ENCODE data around the gene ZCCHC14. TPM values are rescaled to one million over a fixed set of nuclear protein-coding genes. Genes with fewer than 3 reads are reported as not detected.

ZCCHC14 gene
- total RNA-seq, 2 donors from 2014 or later: 16.5 to 17.7 TPM

- no peaks in the 10 kb centered on the region for H3K36me3 Mint-ChIP-seq (ENCODE audit: low read depth)
- H3K4me3 Mint-ChIP-seq: no peak overlapping the region
- no peaks in the 10 kb centered on the region for H3K27me3 Mint-ChIP-seq
- peaks cover 35% of the 10 kb centered on the region for H3K4me1 Mint-ChIP-seq
- DNase-seq: no peak
- no peak for ATAC-seq
- no peak overlapping the region for H3K27ac Mint-ChIP-seq
- no peaks in the 10 kb centered on the region for H3K9me3 ChIP-seq (ENCODE audit: control insufficient read depth, low read length, poor library complexity, severe bottlenecking)
Observed at GRCh38 chr16:87460936-87461335, 31.9 kb downstream of the ZCCHC14 start.

GRCh38 chr16:87459833-87460232 lies 33.0 kb downstream of the ZCCHC14 start:
- no peaks in the 10 kb centered on the region for H3K36me3 Mint-ChIP-seq (ENCODE audit: low read depth)
- ATAC-seq: no peak
- no peak for DNase-seq
- H3K27me3 Mint-ChIP-seq: no peaks in the 10 kb centered on the region
- no peak overlapping the region for H3K4me3 Mint-ChIP-seq
- peaks cover 27% of the 10 kb centered on the region for H3K4me1 Mint-ChIP-seq
- no peaks in the 10 kb centered on the region for H3K9me3 ChIP-seq (ENCODE audit: control insufficient read depth, low read length, poor library complexity, severe bottlenecking)
- H3K27ac Mint-ChIP-seq: no peak overlapping the region

- H3K4me1 Mint-ChIP-seq: peaks cover 21% of the 10 kb centered on the region
- no peak overlapping the region for H3K27ac Mint-ChIP-seq
- ATAC-seq (no peak), DNase-seq (no peak)
- no peaks in the 10 kb centered on the region for H3K9me3 ChIP-seq (ENCODE audit: control insufficient read depth, low read length, poor library complexity, severe bottlenecking)
- H3K27me3 Mint-ChIP-seq: no peaks in the 10 kb centered on the region
- H3K4me3 Mint-ChIP-seq: no peak overlapping the region
- peaks cover 2% of the 10 kb centered on the region for H3K36me3 Mint-ChIP-seq (ENCODE audit: low read depth)
Observed at GRCh38 chr16:87459027-87459426, 33.8 kb downstream of the ZCCHC14 start.

- Mint-ChIP-seq H3K4me3 (no peak overlapping the region), H3K27ac (no peak overlapping the region)
Observed at GRCh38 chr16:87458424-87458915, 34.4 kb downstream of the ZCCHC14 start.

GRCh38 chr16:87457709-87458423 lies 35.0 kb downstream of the ZCCHC14 start:
- no peak overlapping the region for H3K27ac Mint-ChIP-seq
- H3K9me3 ChIP-seq (ENCODE audit: control insufficient read depth, low read length, poor library complexity, severe bottlenecking): no peaks in the 10 kb centered on the region
- ATAC-seq (no peak), DNase-seq (no peak)
- H3K27me3 Mint-ChIP-seq: no peaks in the 10 kb centered on the region
- peaks cover 2% of the 10 kb centered on the region for H3K36me3 Mint-ChIP-seq (ENCODE audit: low read depth)
- H3K4me1 Mint-ChIP-seq: peaks cover 21% of the 10 kb centered on the region
- H3K4me3 Mint-ChIP-seq: no peak overlapping the region

More at GRCh38 chr16:87458424-87458915, 34.4 kb downstream of the ZCCHC14 start:
- ATAC-seq (no peak), DNase-seq (no peak)
- no peaks in the 10 kb centered on the region for H3K27me3 Mint-ChIP-seq
- H3K4me1 Mint-ChIP-seq: peaks cover 21% of the 10 kb centered on the region
- H3K36me3 Mint-ChIP-seq (ENCODE audit: low read depth): peaks cover 2% of the 10 kb centered on the region
- H3K9me3 ChIP-seq (ENCODE audit: control insufficient read depth, low read length, poor library complexity, severe bottlenecking): no peaks in the 10 kb centered on the region

GRCh38 chr16:87457061-87457611 lies 35.7 kb downstream of the ZCCHC14 start:
- ATAC-seq (no peak), DNase-seq (no peak)
- no peak overlapping the region for H3K27ac Mint-ChIP-seq
- H3K4me3 Mint-ChIP-seq: no peak overlapping the region
- no peaks in the 10 kb centered on the region for H3K27me3 Mint-ChIP-seq
- peaks cover 21% of the 10 kb centered on the region for H3K4me1 Mint-ChIP-seq
- H3K36me3 Mint-ChIP-seq (ENCODE audit: low read depth): peaks cover 5% of the 10 kb centered on the region
- H3K9me3 ChIP-seq (ENCODE audit: control insufficient read depth, low read length, poor library complexity, severe bottlenecking): no peaks in the 10 kb centered on the region

GRCh38 chr16:87454391-87454790 lies 38.4 kb downstream of the ZCCHC14 start:
- Mint-ChIP-seq H3K36me3 (ENCODE audit: low read depth) (peaks cover 8% of the 10 kb centered on the region), H3K27me3 (no peaks in the 10 kb centered on the region), H3K27ac (no peak overlapping the region), H3K4me3 (no peak overlapping the region), H3K4me1 (peaks cover 22% of the 10 kb centered on the region)
- H3K9me3 ChIP-seq (ENCODE audit: control insufficient read depth, low read length, poor library complexity, severe bottlenecking): no peaks in the 10 kb centered on the region
- ATAC-seq (no peak), DNase-seq (no peak)

- Mint-ChIP-seq H3K36me3 (ENCODE audit: low read depth) (peaks cover 16% of the 10 kb centered on the region), H3K27ac (peak overlapping the region; percentile 21), H3K4me1 (peaks cover 26% of the 10 kb centered on the region), H3K27me3 (no peaks in the 10 kb centered on the region), H3K4me3 (no peak overlapping the region)
- ATAC-seq: no peak
- H3K9me3 ChIP-seq (ENCODE audit: control insufficient read depth, low read length, poor library complexity, severe bottlenecking): no peaks in the 10 kb centered on the region
- DNase-seq: no peak
Observed at GRCh38 chr16:87453326-87453725, 39.5 kb downstream of the ZCCHC14 start.

GRCh38 chr16:87451563-87452210 lies 41.1 kb downstream of the ZCCHC14 start:
- Mint-ChIP-seq H3K27ac (no peak overlapping the region), H3K4me1 (peaks cover 22% of the 10 kb centered on the region), H3K36me3 (ENCODE audit: low read depth) (peaks cover 19% of the 10 kb centered on the region), H3K27me3 (no peaks in the 10 kb centered on the region), H3K4me3 (no peak overlapping the region)
- ATAC-seq (no peak), DNase-seq (no peak)
- no peaks in the 10 kb centered on the region for H3K9me3 ChIP-seq (ENCODE audit: control insufficient read depth, low read length, poor library complexity, severe bottlenecking)

GRCh38 chr16:87448866-87449265 lies 44.0 kb downstream of the ZCCHC14 start:
- ATAC-seq: no peak
- H3K9me3 ChIP-seq (ENCODE audit: control insufficient read depth, low read length, poor library complexity, severe bottlenecking): no peaks in the 10 kb centered on the region
- DNase-seq: no peak
- peaks cover 24% of the 10 kb centered on the region for H3K36me3 Mint-ChIP-seq (ENCODE audit: low read depth)
- no peak overlapping the region for H3K4me3 Mint-ChIP-seq
- peaks cover 18% of the 10 kb centered on the region for H3K4me1 Mint-ChIP-seq
- no peak overlapping the region for H3K27ac Mint-ChIP-seq
- H3K27me3 Mint-ChIP-seq: no peaks in the 10 kb centered on the region

- Mint-ChIP-seq H3K4me1 (peaks cover 15% of the 10 kb centered on the region), H3K36me3 (ENCODE audit: low read depth) (peaks cover 26% of the 10 kb centered on the region), H3K4me3 (no peak overlapping the region), H3K27me3 (no peaks in the 10 kb centered on the region), H3K27ac (no peak overlapping the region)
- DNase-seq: no peak
- H3K9me3 ChIP-seq (ENCODE audit: control insufficient read depth, low read length, poor library complexity, severe bottlenecking): no peaks in the 10 kb centered on the region
- ATAC-seq: no peak
Observed at GRCh38 chr16:87447323-87447722, 45.5 kb downstream of the ZCCHC14 start.

- peaks cover 21% of the 10 kb centered on the region for H3K36me3 Mint-ChIP-seq (ENCODE audit: low read depth)
- DNase-seq: no peak
- H3K27ac Mint-ChIP-seq: no peak overlapping the region
- no peaks in the 10 kb centered on the region for H3K9me3 ChIP-seq (ENCODE audit: control insufficient read depth, low read length, poor library complexity, severe bottlenecking)
- no peak for ATAC-seq
- H3K4me1 Mint-ChIP-seq: peaks cover 11% of the 10 kb centered on the region
- no peaks in the 10 kb centered on the region for H3K27me3 Mint-ChIP-seq
- H3K4me3 Mint-ChIP-seq: no peak overlapping the region
Observed at GRCh38 chr16:87446479-87446878, 46.3 kb downstream of the ZCCHC14 start.

- no peaks in the 10 kb centered on the region for H3K9me3 ChIP-seq (ENCODE audit: control insufficient read depth, low read length, poor library complexity, severe bottlenecking)
- Mint-ChIP-seq H3K36me3 (ENCODE audit: low read depth) (peaks cover 20% of the 10 kb centered on the region), H3K4me3 (no peak overlapping the region), H3K27ac (no peak overlapping the region), H3K27me3 (no peaks in the 10 kb centered on the region), H3K4me1 (peaks cover 10% of the 10 kb centered on the region)
- DNase-seq (no peak), ATAC-seq (no peak)
Observed at GRCh38 chr16:87445486-87445885, 47.3 kb downstream of the ZCCHC14 start.

Measured in T-helper 17 cell (primary cell).